Heart left ventricle (tissue), 13 donors: ENCODE measurements around the gene TRIOBP.

Experiments used
- CTCF ChIP-seq, 12 donors: fragments of 200-600 bp; sonication (generic) in 4 of 12; IDR thresholded peaks; one replicate each; pipeline versions ENCODE4 v1.5.0 to v1.8.0; 2018 to 2022; ENCODE audit warnings: antibody characterized with exemption in 12 of 12, mild to moderate bottlenecking in 5 of 12
- POLR2A ChIP-seq, 2 donors: fragments of 450-650 bp; IDR thresholded peaks; one replicate each; pipeline ENCODE4 v1.6.1; 2017; ENCODE audit warnings: antibody characterized with exemption in 2 of 2, mild to moderate bottlenecking in 2 of 2, moderate library complexity in 2 of 2
- donor health status: ischemic (EF 13 %, LVEDD 7.1; RV severe dilation, severe dysfunction).
- donor health status: DM: no; HTN: yes; CAD: no.
- donor health status: DM: no; HTN: no; CAD: no.
- donor health status: ischemic (EF 25% LVEDD 6.9; RV normal size, moderate dysfunction).
- donor health status: ischemic (EF 25% LVEDD 5.7; RV mildly dilated, moderate dysfunction).
- donor health status: ischemic (EF 35%, LVEDD 5.7; RV mildly dilated, moderate dysfunction).
- donor health status: nonischemic (EF 11% LVEDD 7.7; RV severe dilation, severe dysfunction).
- donor health status: DM: yes; HTN: yes; CAD: no.
- donor health status: PGD.
- donor health status: ischemic (EF 29% LVEDD 5.4; RV normal size, mild dysfunction).
- donor health status: nonischemic (EF 23%, LVEDD 6.1; RV moderate dilation, normal function).

GRCh38 chr22:37675930-37676735 is 20.7 kb upstream of the TRIOBP start:
- no peak for TF ChIP-seq CTCF (IDR thresholded peaks at IDR 0.05)
- TF ChIP-seq POLR2A (IDR thresholded peaks at IDR 0.05): no peak
